Parathyroid adenoma (tissue), 2 donors: ENCODE results near the gene RIN3.

Experiments
- H2AFZ ChIP-seq: fragments of 300-600 bp; sonication (generic); one replicate; pipeline ENCODE4 v1.7.0; 2017; ENCODE audit warnings: antibody characterized with exemption, mild to moderate bottlenecking
- H3K27ac ChIP-seq: fragments of 300-600 bp; sonication (generic); one replicate; pipeline ENCODE4 v1.7.0; 2017
- H3K27me3 ChIP-seq: fragments of 300-600 bp; sonication (generic); one replicate; pipeline ENCODE4 v1.7.0; 2017; ENCODE audit warnings: low read length; ENCODE audit not compliant: control insufficient read depth, insufficient read depth
- H3K36me3 ChIP-seq: fragments of 300-600 bp; sonication (generic); one replicate; pipeline ENCODE4 v1.7.0; 2017; ENCODE audit warnings: low read length; ENCODE audit not compliant: control insufficient read depth, insufficient read depth
- H3K4me1 ChIP-seq: fragments of 300-600 bp; sonication (generic); one replicate; pipeline ENCODE4 v1.7.0; 2017; ENCODE audit warnings: control low read depth
- H3K4me2 ChIP-seq: fragments of 300-600 bp; sonication (generic); one replicate; pipeline ENCODE4 v1.7.0; 2017; ENCODE audit warnings: low read length
- H3K4me3 ChIP-seq: fragments of 300-600 bp; sonication (generic); one replicate; pipeline ENCODE4 v1.7.0; 2017; ENCODE audit warnings: low read depth, low read length
- H3K79me2 ChIP-seq: fragments of 300-600 bp; sonication (generic); one replicate; pipeline ENCODE4 v1.7.0; 2017; ENCODE audit warnings: control low read depth
- H3K9ac ChIP-seq: fragments of 300-600 bp; sonication (generic); one replicate; pipeline ENCODE4 v1.7.0; 2017; ENCODE audit warnings: mild to moderate bottlenecking
- H3K9me3 ChIP-seq: fragments of 300-600 bp; sonication (generic); one replicate; pipeline ENCODE4 v1.7.0; 2017; ENCODE audit warnings: low read length; ENCODE audit not compliant: control insufficient read depth
- TF ChIP-seq, protein P1 (sequence below): fragments of 300-600 bp; sonication (generic); IDR thresholded peaks from one replicate; pipeline ENCODE4 v1.7.0; 2017; ENCODE audit warnings: antibody characterized with exemption, mild to moderate bottlenecking
- donor health status: primary hyperparathyroidism.

RIN3 gene

GRCh38 chr14:92513204-92513965, at the start of gene RIN3:
RIN3 (plus strand) TSS chr14:92513781; CDS start chr14:92513933, 152 bp downstream.
- Histone ChIP-seq H3K27me3 (no peaks in the 10 kb centered on the region), H3K9ac (peak within 1 kb of the TSS; percentile 71), H3K27ac (peak within 1 kb of the TSS; percentile 60), H3K4me1 (peaks cover 11% of the 10 kb centered on the region), H3K79me2 (peaks cover 18% of the 10 kb centered on the region), H2AFZ (peak within 1 kb of the TSS; percentile 99), H3K36me3 (no peaks in the 10 kb centered on the region), H3K4me2 (peak within 1 kb of the TSS; percentile 85), H3K9me3 (no peaks in the 10 kb centered on the region), H3K4me3 (peak within 1 kb of the TSS; percentile 69)
- TF ChIP-seq, protein P1, sequence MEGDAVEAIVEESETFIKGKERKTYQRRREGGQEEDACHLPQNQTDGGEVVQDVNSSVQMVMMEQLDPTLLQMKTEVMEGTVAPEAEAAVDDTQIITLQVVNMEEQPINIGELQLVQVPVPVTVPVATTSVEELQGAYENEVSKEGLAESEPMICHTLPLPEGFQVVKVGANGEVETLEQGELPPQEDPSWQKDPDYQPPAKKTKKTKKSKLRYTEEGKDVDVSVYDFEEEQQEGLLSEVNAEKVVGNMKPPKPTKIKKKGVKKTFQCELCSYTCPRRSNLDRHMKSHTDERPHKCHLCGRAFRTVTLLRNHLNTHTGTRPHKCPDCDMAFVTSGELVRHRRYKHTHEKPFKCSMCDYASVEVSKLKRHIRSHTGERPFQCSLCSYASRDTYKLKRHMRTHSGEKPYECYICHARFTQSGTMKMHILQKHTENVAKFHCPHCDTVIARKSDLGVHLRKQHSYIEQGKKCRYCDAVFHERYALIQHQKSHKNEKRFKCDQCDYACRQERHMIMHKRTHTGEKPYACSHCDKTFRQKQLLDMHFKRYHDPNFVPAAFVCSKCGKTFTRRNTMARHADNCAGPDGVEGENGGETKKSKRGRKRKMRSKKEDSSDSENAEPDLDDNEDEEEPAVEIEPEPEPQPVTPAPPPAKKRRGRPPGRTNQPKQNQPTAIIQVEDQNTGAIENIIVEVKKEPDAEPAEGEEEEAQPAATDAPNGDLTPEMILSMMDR, result no peak

GRCh38 chr14:92464156-92464555, 49.4 kb upstream of the RIN3 start:
- TF ChIP-seq, protein P1, result no peak
- H3K79me2 ChIP-seq, result no peaks in the 10 kb centered on the region
- H3K9ac ChIP-seq, result no peak overlapping the region
- H3K4me1 ChIP-seq, result no peaks in the 10 kb centered on the region
- H3K4me3 ChIP-seq, result no peak overlapping the region
- H3K4me2 ChIP-seq, result no peak overlapping the region
- no peaks in the 10 kb centered on the region for H3K36me3 ChIP-seq
- no peaks in the 10 kb centered on the region for H3K27me3 ChIP-seq
- H2AFZ ChIP-seq, result no peak overlapping the region
- no peaks in the 10 kb centered on the region for H3K9me3 ChIP-seq
- no peak overlapping the region for H3K27ac ChIP-seq

GRCh38 chr14:92464716-92465115, 48.9 kb upstream of the RIN3 start:
- Histone ChIP-seq H2AFZ (no peak overlapping the region), H3K9me3 (no peaks in the 10 kb centered on the region), H3K27ac (no peak overlapping the region), H3K27me3 (no peaks in the 10 kb centered on the region), H3K36me3 (no peaks in the 10 kb centered on the region), H3K4me3 (no peak overlapping the region), H3K4me1 (no peaks in the 10 kb centered on the region), H3K79me2 (no peaks in the 10 kb centered on the region), H3K9ac (no peak overlapping the region), H3K4me2 (no peak overlapping the region)
- TF ChIP-seq, protein P1, result no peak

DNA sequence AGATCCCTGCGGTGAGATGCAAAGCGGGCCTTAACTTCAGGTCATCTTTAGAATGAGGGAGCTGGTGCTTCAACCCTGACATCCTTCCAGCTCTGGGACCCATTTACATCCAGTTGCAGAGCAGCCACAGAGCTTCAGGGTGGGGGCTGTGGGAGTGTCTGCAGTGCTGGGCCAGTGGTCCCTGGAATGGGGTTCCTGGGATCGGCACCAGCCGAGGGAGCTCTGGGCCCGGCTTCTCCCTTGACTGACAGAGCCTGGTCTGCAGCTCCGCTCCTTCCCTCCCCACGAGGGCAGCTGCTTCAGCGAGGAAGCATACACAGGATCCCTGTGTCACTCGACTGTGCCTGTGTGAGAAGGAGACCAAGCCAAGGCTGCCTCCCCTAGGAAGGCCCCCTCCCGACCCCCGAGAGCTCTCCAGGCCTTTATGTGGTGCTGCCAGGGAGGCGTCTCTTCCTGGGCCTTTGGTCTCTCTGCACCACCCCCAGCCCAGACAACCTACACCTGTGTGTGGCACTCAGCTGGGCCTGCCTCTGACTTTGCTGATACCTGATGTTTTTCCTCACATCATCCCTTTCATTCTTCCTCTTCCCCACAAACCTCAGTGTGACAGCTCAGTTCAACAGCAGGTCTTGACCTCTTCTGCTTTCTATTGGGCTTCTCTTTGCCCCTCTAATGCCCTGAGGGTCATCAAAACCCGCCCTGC, 48.1 kb upstream of the RIN3 start:
- H3K9me3 ChIP-seq, result no peaks in the 10 kb centered on the region
- no peak overlapping the region for H3K4me3 ChIP-seq
- H3K79me2 ChIP-seq, result no peaks in the 10 kb centered on the region
- no peak overlapping the region for H2AFZ ChIP-seq
- H3K36me3 ChIP-seq, result no peaks in the 10 kb centered on the region
- no peak overlapping the region for H3K27ac ChIP-seq
- no peaks in the 10 kb centered on the region for H3K4me1 ChIP-seq
- H3K9ac ChIP-seq, result no peak overlapping the region
- H3K4me2 ChIP-seq, result no peak overlapping the region
- TF ChIP-seq, protein P1, result no peak
- no peaks in the 10 kb centered on the region for H3K27me3 ChIP-seq
